Keratinocyte (primary cell): ENCODE measurements around the gene XIRP2. TPM values are rescaled to one million over a fixed set of nuclear protein-coding genes. Genes with fewer than 3 reads are reported as not detected.

Source experiments
- DNase-seq: peaks from one replicate; pipeline ENCODE4 v3.0.0-alpha.2; 2011; ENCODE audit warnings: low read depth, missing footprints, low spot score
- FAIRE-seq: peaks from 2 replicates; lab custom pipeline; 2011; peaks lifted over from hg19 to GRCh38; lab: Jason Lieb, UNC
- H2AFZ ChIP-seq: 2 replicates; pipeline ENCODE4 v1.6.0; 2012; ENCODE audit warnings: low read length, control low read depth, inconsistent platforms; ENCODE audit not compliant: control insufficient read depth
- H3K27ac ChIP-seq: 2 replicates; pipeline ENCODE4 v1.5.1; 2011; ENCODE audit warnings: low read length; ENCODE audit not compliant: control insufficient read depth, insufficient read depth
- H3K27me3 ChIP-seq: 3 replicates; pipeline ENCODE4 v1.6.0; 2011; ENCODE audit warnings: low read length; ENCODE audit not compliant: control insufficient read depth, insufficient read depth; ENCODE audit errors: extremely low read depth
- H3K36me3 ChIP-seq, 2 experiments: 2 replicates in 1 of 2; 3 replicates in 1 of 2; pipeline ENCODE4 v1.5.1; 2011; ENCODE audit warnings: low read length in 2 of 2, mild to moderate bottlenecking in 1 of 2; ENCODE audit not compliant: control insufficient read depth in 2 of 2, insufficient read depth in 2 of 2; ENCODE audit errors: extremely low read depth in 1 of 2
- H3K4me1 ChIP-seq: 3 replicates; pipeline ENCODE4 v1.5.1; 2011; ENCODE audit warnings: low read length; ENCODE audit not compliant: control insufficient read depth, insufficient read depth; ENCODE audit errors: extremely low read depth
- H3K4me2 ChIP-seq: 3 replicates; pipeline ENCODE4 v1.6.0; 2011; ENCODE audit warnings: low read depth, low read length; ENCODE audit not compliant: control insufficient read depth, insufficient read depth; ENCODE audit errors: extremely low read depth
- H3K4me3 ChIP-seq, 3 experiments: fragments of 200-600 bp in 1 of 3; sonication (generic) in 1 of 3; 2 replicates in 2 of 3; 3 replicates in 1 of 3; pipeline ENCODE4 v1.5.1; 2011 to 2016; ENCODE audit warnings: low read length in 3 of 3, mild to moderate bottlenecking in 3 of 3, control low read depth in 2 of 3, inconsistent platforms in 1 of 3, low read depth in 1 of 3, mixed read lengths in 1 of 3, mixed run types in 1 of 3, moderate library complexity in 1 of 3; ENCODE audit not compliant: control insufficient read depth in 2 of 3, insufficient read depth in 2 of 3; ENCODE audit errors: extremely low read depth in 1 of 3
- H3K79me2 ChIP-seq: 2 replicates; pipeline ENCODE4 v1.6.0; 2012; ENCODE audit warnings: low read length; ENCODE audit not compliant: control insufficient read depth, insufficient read depth
- H3K9ac ChIP-seq: 3 replicates; pipeline ENCODE4 v1.6.0; 2011; ENCODE audit warnings: low read length; ENCODE audit not compliant: control insufficient read depth, insufficient read depth; ENCODE audit errors: extremely low read depth
- H3K9me1 ChIP-seq: 3 replicates; pipeline ENCODE4 v1.6.0; 2011; ENCODE audit warnings: low read length; ENCODE audit not compliant: control insufficient read depth, insufficient read depth; ENCODE audit errors: extremely low read depth
- H3K9me3 ChIP-seq: 2 replicates; pipeline ENCODE4 v1.5.1; 2012; ENCODE audit warnings: low read depth, low read length; ENCODE audit not compliant: control insufficient read depth
- H4K20me1 ChIP-seq: 3 replicates; pipeline ENCODE4 v1.6.0; 2011; ENCODE audit warnings: low read length; ENCODE audit not compliant: control insufficient read depth, insufficient read depth; ENCODE audit errors: extremely low read depth
- EZH2 ChIP-seq: IDR thresholded peaks from one replicate; pipeline ENCODE4 v1.6.1; 2012; ENCODE audit warnings: inconsistent platforms, mild to moderate bottlenecking, low read length, moderate library complexity
- dilution Hi-C: fragments of 300-500 bp; cut with MboI; formaldehyde crosslinking; loops from one replicate; pipeline ENCODE4 v1.7.0; 2020; ENCODE audit warnings: low sequenced_read_pairs; ENCODE audit not compliant: extremely low pct_ligation_motif_present
- polyA plus RNA-seq, 5 experiments: library from polyadenylated mRNA; depleted of rRNA in 3 of 5; stranded (reverse) in 3 of 5; stranded (forward) in 1 of 5; unstranded in 1 of 5; fragments of >200 nt; gene quantifications; 1 replicate in 1 of 5; 2 replicates in 3 of 5; 3 replicates in 1 of 5; pipeline versions ENCODE4 v1.2.1 to v1.2.3, GENCODE V29; 2011 to 2012; ENCODE audit warnings: missing spikeins in 2 of 5, low read depth in 1 of 5, low replicate concordance in 1 of 5
- TF ChIP-seq, protein P1 (sequence below), 3 experiments: IDR thresholded peaks in 1 of 3; conservative IDR thresholded peaks in 1 of 3; optimal IDR thresholded peaks in 1 of 3; 2 replicates in 2 of 3; 3 replicates in 1 of 3; pipeline versions ENCODE3 to v1.5.1; 2011; ENCODE audit warnings: low read length in 3 of 3, mild to moderate bottlenecking in 3 of 3, moderate library complexity in 2 of 3, control low read depth in 1 of 3, inconsistent platforms in 1 of 3; ENCODE audit not compliant: insufficient read depth in 2 of 3; ENCODE audit errors: extremely low read depth in 1 of 3

XIRP2 gene
- polyA plus RNA-seq, 1 donor (not counting 4 experiments of a cell fraction or from before 2014, with no cell fraction given): 0.01 TPM

GRCh38 chr2:166984797-166985196 lies 96.5 kb downstream of the XIRP2 start:
- no peaks in the 10 kb centered on the region for H4K20me1 ChIP-seq
- no peak overlapping the region for H2AFZ ChIP-seq
- H3K4me2 ChIP-seq: no peak overlapping the region
- TF ChIP-seq, protein P1, sequence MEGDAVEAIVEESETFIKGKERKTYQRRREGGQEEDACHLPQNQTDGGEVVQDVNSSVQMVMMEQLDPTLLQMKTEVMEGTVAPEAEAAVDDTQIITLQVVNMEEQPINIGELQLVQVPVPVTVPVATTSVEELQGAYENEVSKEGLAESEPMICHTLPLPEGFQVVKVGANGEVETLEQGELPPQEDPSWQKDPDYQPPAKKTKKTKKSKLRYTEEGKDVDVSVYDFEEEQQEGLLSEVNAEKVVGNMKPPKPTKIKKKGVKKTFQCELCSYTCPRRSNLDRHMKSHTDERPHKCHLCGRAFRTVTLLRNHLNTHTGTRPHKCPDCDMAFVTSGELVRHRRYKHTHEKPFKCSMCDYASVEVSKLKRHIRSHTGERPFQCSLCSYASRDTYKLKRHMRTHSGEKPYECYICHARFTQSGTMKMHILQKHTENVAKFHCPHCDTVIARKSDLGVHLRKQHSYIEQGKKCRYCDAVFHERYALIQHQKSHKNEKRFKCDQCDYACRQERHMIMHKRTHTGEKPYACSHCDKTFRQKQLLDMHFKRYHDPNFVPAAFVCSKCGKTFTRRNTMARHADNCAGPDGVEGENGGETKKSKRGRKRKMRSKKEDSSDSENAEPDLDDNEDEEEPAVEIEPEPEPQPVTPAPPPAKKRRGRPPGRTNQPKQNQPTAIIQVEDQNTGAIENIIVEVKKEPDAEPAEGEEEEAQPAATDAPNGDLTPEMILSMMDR (optimal IDR thresholded peaks at IDR 0.05 in 1 of 3, IDR thresholded peaks at IDR 0.05 in 1 of 3, conservative IDR thresholded peaks at IDR 0.05 in 1 of 3; ENCODE audit: extremely low read depth in 1 of 3, insufficient read depth in 2 of 3, low read length in 3 of 3): no peak
- TF ChIP-seq EZH2: no peak
- DNase-seq (no peak), FAIRE-seq (no peak)
- H3K9me3 ChIP-seq: no peaks in the 10 kb centered on the region
- H3K36me3 ChIP-seq: no peaks in the 10 kb centered on the region
- no peak overlapping the region for H3K4me3 ChIP-seq
- H3K79me2 ChIP-seq: no peaks in the 10 kb centered on the region
- H3K9me1 ChIP-seq: no peaks in the 10 kb centered on the region
- H3K27ac ChIP-seq: no peak overlapping the region
- H3K9ac ChIP-seq: no peak overlapping the region
- no peaks in the 10 kb centered on the region for H3K27me3 ChIP-seq
- H3K4me1 ChIP-seq: no peaks in the 10 kb centered on the region
- dilution Hi-C loops: no loop called here

GRCh38 chr2:166994588-166995336 lies 106.5 kb downstream of the XIRP2 start:
- no peaks in the 10 kb centered on the region for H3K9me1 ChIP-seq
- H3K27ac ChIP-seq: no peak overlapping the region
- no peaks in the 10 kb centered on the region for H3K4me1 ChIP-seq
- H3K79me2 ChIP-seq: no peaks in the 10 kb centered on the region
- no peak overlapping the region for H3K4me2 ChIP-seq
- H2AFZ ChIP-seq: no peak overlapping the region
- TF ChIP-seq EZH2: no peak
- TF ChIP-seq, protein P1 (optimal IDR thresholded peaks at IDR 0.05 in 1 of 3, IDR thresholded peaks at IDR 0.05 in 1 of 3, conservative IDR thresholded peaks at IDR 0.05 in 1 of 3; ENCODE audit: extremely low read depth in 1 of 3, insufficient read depth in 2 of 3, low read length in 3 of 3): no peak
- H3K9ac ChIP-seq: no peak overlapping the region
- no peaks in the 10 kb centered on the region for H3K36me3 ChIP-seq
- DNase-seq (no peak), FAIRE-seq (no peak)
- no peak overlapping the region for H3K4me3 ChIP-seq
- dilution Hi-C loops: no loop called here
- H4K20me1 ChIP-seq: no peaks in the 10 kb centered on the region
- H3K9me3 ChIP-seq: no peaks in the 10 kb centered on the region
- no peaks in the 10 kb centered on the region for H3K27me3 ChIP-seq
